Subcutaneous adipose tissue (tissue), 4 donors: ENCODE measurements around the gene NFIB. TPM values are rescaled to one million over a fixed set of nuclear protein-coding genes. Genes with fewer than 3 reads are reported as not detected.

ENCODE experiments used
- CTCF ChIP-seq: fragments of 450-650 bp; IDR thresholded peaks from one replicate; pipeline ENCODE4 v1.5.1; 2016; ENCODE audit warnings: low read depth, mild to moderate bottlenecking, control low read depth, antibody characterized with exemption, moderate library complexity
- total RNA-seq, 4 donors: library from RNA; depleted of rRNA; stranded (reverse); fragments of >200 nt; gene quantifications; one replicate each; pipeline ENCODE4 v1.1.0, GENCODE V29; 2016

The NFIB gene
- total RNA-seq, 4 donors from 2014 or later: 79.2 to 215 (median 126) TPM

GRCh38 chr9:14271093-14271673 lies 42.8 kb downstream of the NFIB start:
- TF ChIP-seq CTCF: no peak

GRCh38 chr9:14270358-14271092 lies 43.4 kb downstream of the NFIB start:
- TF ChIP-seq CTCF: no peak

- TF ChIP-seq CTCF: no peak
Observed at GRCh38 chr9:14269916-14270315, 44.0 kb downstream of the NFIB start.

- TF ChIP-seq CTCF: no peak
Observed at GRCh38 chr9:14263707-14264483, 50.0 kb downstream of the NFIB start.

- TF ChIP-seq CTCF: no peak
Observed at GRCh38 chr9:14262827-14263226, 51.1 kb downstream of the NFIB start.

GRCh38 chr9:14261616-14262015 lies 52.3 kb downstream of the NFIB start:
- no peak for TF ChIP-seq CTCF

GRCh38 chr9:14260101-14260500 lies 53.8 kb downstream of the NFIB start:
- no peak for TF ChIP-seq CTCF
